Measurements from ENCODE around the gene CD28. TPM values are rescaled to one million over a fixed set of nuclear protein-coding genes. Genes with fewer than 3 reads are reported as not detected.
"Not testable (repeated sequence)": the region's sequence is repeated elsewhere in the genome, so short reads cannot be mapped to it uniquely, and the experiment has no call there.

CD28 gene
- total and polyA plus RNA-seq, 9 of the 15 experiments (the other 6 are each of a cell fraction or from before 2014, with no cell fraction given), result 0.01 to 0.11 TPM; not detected in 7

- Histone ChIP-seq H3K9me1 (ENCODE audit: control insufficient read depth, insufficient read depth, low read length) (no peaks in the 10 kb centered on the region), H3K4me2 (ENCODE audit: insufficient read depth, low read length) (no peak overlapping the region), H3K79me2 (ENCODE audit: control insufficient read depth, insufficient read depth, low read length) (no peaks in the 10 kb centered on the region), H2AFZ (ENCODE audit: low read depth, low read length) (no peak overlapping the region), H3K27ac (ENCODE audit: extremely low read depth, low read depth, low read length) (no peak overlapping the region), H3K9me3 (replicated peaks; ENCODE audit: control insufficient read depth, insufficient read depth, low read depth, low read length) (no peaks in the 10 kb centered on the region), H3K4me3 (no peak overlapping the region), H4K20me1 (replicated peaks; ENCODE audit: control insufficient read depth, insufficient read depth, low read length) (no peaks in the 10 kb centered on the region), H3K9ac (ENCODE audit: insufficient read depth in 1 of 2, low read depth in 2 of 2, low read length in 2 of 2) (no peak overlapping the region), H3K36me3 (ENCODE audit: control insufficient read depth, insufficient read depth, low read length) (no peaks in the 10 kb centered on the region), H3K4me1 (replicated peaks in 1 of 2; ENCODE audit: control insufficient read depth in 2 of 2, insufficient read depth in 2 of 2, low read length in 2 of 2) (no peaks in the 10 kb centered on the region), H3K27me3 (ENCODE audit: control insufficient read depth in 2 of 2, insufficient read depth in 2 of 2, low read length in 2 of 2) (no peaks in the 10 kb centered on the region)
- no peak for FAIRE-seq
- ChIA-PET CTCF (ENCODE audit: low intra/inter-chr PET ratio) (no interaction called here), POLR2A (no interaction called here)
- DNase-seq (ENCODE audit: extremely low read depth in 1 of 4, low spot score in 3 of 4), result no peak
- BruUV-seq (replicated peaks), result no TSS peak
- WGBS (ENCODE audit: insufficient coverage, low coverage, missing lambda C conversion rate), result 18% methylated on average over 4 of the region's 4 CpGs
- no peak for ATAC-seq
- TF ChIP-seq ZNF583 (CRISPR knock-in tag; IDR thresholded peaks at IDR 0.05) (no peak), FOXJ2 (tag; IDR thresholded peaks at IDR 0.05) (no peak), MCM7 (IDR thresholded peaks at IDR 0.05) (no peak), MEF2D (tag; conservative IDR thresholded peaks at IDR 0.05; ENCODE audit: low read depth) (no peak), TAF7 (tag; IDR thresholded peaks at IDR 0.05) (no peak), E2F1 (CRISPR knock-in tag; IDR thresholded peaks at IDR 0.05) (no peak), HDAC8 (tag; IDR thresholded peaks at IDR 0.05) (no peak), ZNF324 (CRISPR knock-in tag; IDR thresholded peaks at IDR 0.05) (no peak), ZBTB2 (IDR thresholded peaks at IDR 0.05) (no peak)
- intact Hi-C loops (cut with micrococcal nuclease), result no loop called here
- in situ Hi-C loops (cut with MboI), result no loop called here
Observed at GRCh38 chr2:203783496-203784203, 77.2 kb downstream of the CD28 start.

- H3K9me3 ChIP-seq (replicated peaks; ENCODE audit: control insufficient read depth, insufficient read depth, low read depth, low read length); DNase-seq (ENCODE audit: extremely low read depth in 1 of 4, low spot score in 3 of 4); H3K36me3 ChIP-seq (ENCODE audit: control insufficient read depth, insufficient read depth, low read length); H3K4me2 ChIP-seq (ENCODE audit: insufficient read depth, low read length); H3K9ac ChIP-seq (ENCODE audit: insufficient read depth in 1 of 2, low read depth in 2 of 2, low read length in 2 of 2); CTCF ChIA-PET (ENCODE audit: low intra/inter-chr PET ratio); H3K27me3 ChIP-seq (ENCODE audit: control insufficient read depth in 2 of 2, insufficient read depth in 2 of 2, low read length in 2 of 2); BruUV-seq (replicated peaks); ATAC-seq; H2AFZ ChIP-seq (ENCODE audit: low read depth, low read length); H3K4me3 ChIP-seq; H3K27ac ChIP-seq (ENCODE audit: extremely low read depth, low read depth, low read length); H3K4me1 ChIP-seq (replicated peaks in 1 of 2; ENCODE audit: control insufficient read depth in 2 of 2, insufficient read depth in 2 of 2, low read length in 2 of 2); intact Hi-C loops (cut with micrococcal nuclease); FAIRE-seq; H4K20me1 ChIP-seq (replicated peaks; ENCODE audit: control insufficient read depth, insufficient read depth, low read length); H3K9me1 ChIP-seq (ENCODE audit: control insufficient read depth, insufficient read depth, low read length); in situ Hi-C loops (cut with MboI); H3K79me2 ChIP-seq (ENCODE audit: control insufficient read depth, insufficient read depth, low read length): not testable (repeated sequence)
- POLR2A ChIA-PET, result interaction anchor here (0.6 to 1.3 kb wide), 2 partner anchors 9 to 36 kb away, joined by 4 read pairs; no protein-coding TSS in a partner anchor
- WGBS (ENCODE audit: insufficient coverage, low coverage, missing lambda C conversion rate), result 5% methylated on average over 9 of the region's 10 CpGs
Observed at GRCh38 chr2:203784710-203785270, 78.4 kb downstream of the CD28 start.

All from K562 (cell line).